ENCODE results near the gene TYW3.

Gene TYW3

DNA sequence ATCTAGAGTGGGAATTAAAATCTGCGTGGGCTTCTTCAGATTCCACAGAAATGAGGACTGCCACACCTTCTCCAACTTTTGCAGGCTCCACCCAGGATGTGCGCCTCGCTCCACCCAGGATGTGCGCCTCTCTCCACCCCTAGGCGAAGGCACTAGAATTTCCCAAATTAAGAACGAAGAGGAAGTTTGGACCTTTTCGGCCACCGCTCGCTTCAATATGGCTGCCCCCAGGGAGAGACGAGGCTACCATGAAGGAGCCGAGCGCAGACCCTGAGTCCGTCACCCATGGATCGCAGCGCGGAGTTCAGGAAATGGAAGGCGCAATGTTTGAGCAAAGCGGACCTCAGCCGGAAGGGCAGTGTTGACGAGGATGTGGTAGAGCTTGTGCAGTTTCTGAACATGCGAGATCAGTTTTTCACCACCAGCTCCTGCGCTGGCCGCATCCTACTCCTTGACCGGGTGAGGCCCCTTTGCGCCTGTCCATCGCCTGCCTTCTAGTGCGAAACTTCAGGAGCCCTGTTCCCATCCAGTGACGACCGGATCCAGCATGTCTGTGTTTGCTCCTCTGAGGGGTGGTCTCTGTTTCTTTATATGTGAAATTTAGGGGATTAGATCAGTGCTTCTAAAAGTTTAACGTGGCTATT lies at the start of gene TYW3, which contains the start of gene CRYZ:
TSS of gene TYW3 (plus strand) at position 193 of the 644 bp plus-strand sequence. CDS start at position 286, 93 bp downstream.
TSS of gene CRYZ (minus strand) at position 91 of the 644 bp plus-strand sequence. CDS start 8,229 bp downstream, outside the sequence.
- peak; percentile 60 to 70 for DNase-seq (ENCODE audit: low read depth in 2 of 2)

DNA sequence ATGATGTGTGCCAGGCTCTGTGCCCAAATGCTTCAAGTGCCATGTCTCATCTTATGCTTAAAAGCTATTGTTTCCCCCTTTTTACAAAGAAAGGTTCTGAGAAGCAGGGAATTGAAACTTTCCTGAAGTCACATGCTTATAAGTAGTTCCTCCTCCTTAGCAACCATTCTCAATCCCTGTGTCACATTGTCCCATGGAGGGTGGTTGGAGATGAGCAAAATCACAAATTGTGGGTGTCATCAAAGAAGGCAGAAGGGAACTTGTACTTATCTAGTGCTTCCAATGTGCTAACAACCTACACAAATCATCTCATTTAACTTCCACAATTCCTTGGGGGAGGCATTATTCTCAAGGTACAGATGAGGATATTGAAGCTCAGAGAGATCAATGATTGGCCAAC lies 49.3 kb upstream of the TYW3 start:
- no peak for DNase-seq (ENCODE audit: low read depth in 2 of 2)

DNA sequence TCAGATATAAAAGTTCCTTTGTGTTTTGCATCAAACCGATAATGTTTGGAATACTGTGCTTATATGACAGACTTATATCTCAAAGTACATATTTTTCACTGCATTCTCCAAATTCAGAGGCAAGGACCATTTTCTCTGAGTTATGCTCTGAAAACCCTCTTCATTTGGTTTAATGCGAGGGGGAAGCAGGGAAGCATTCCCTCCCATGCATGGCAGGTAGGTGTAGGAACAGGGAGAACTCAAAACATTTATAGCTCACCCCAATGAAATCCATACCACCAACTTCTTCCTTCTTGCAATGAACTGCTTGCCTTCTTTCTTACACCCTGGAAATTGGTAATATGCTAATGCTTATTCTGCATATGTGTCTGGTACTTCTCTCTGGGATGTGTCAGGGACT lies 48.7 kb upstream of the TYW3 start:
- DNase-seq (ENCODE audit: low read depth in 2 of 2), result no peak

GRCh38 chr1:74686928-74687327 lies 46.0 kb upstream of the TYW3 start:
- DNase-seq (ENCODE audit: low read depth in 2 of 2), result no peak

GRCh38 chr1:74689621-74690363 lies 43.2 kb upstream of the TYW3 start:
- DNase-seq (ENCODE audit: low read depth in 2 of 2), result peak in 1 of 2 donors; percentile 21

GRCh38 chr1:74690364-74690696 lies 42.6 kb upstream of the TYW3 start:
- DNase-seq (ENCODE audit: low read depth in 2 of 2), result no peak

- DNase-seq (ENCODE audit: low read depth in 2 of 2), result no peak
Measured at GRCh38 chr1:74690909-74691308, 42.0 kb upstream of the TYW3 start.

DNA sequence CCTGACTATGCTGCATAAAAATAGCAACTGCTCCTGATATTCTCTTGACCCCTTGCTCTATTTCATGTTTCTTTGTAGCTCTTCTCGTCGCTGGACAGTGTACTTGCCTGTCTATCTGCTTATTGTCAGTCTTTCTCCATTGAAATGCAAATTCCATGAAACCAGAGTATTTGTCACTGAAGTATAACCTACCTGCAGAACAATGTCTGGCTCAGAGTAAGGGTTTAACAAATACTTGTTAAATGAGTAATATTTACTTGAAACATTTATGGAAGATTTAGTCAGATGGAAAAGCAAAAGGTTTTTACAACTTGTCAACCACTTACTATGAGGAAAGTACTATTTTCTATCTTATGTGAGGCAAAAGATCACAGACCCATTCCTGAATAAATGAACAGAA lies 39.5 kb upstream of the TYW3 start:
- no peak for DNase-seq (ENCODE audit: low read depth in 2 of 2)

DNA sequence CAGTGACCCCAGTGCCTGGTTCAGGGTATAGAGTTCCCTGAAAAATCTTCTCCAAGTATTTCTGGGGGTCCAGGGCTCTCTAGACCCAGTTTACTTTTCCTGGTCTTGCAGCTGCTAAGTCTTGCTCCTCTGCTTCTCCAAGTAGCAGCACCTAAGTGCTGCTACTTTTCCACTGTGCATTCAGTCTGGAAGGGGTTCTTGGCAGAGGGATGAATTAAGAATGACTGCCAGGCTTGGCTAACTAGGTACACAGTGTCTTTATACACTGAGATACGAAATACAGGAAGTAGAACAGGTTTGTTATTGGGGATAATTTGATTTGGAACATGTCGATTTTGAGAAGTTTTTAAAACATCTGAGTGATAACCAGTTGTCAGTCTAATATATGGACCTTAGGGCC lies 35.1 kb upstream of the TYW3 start:
- no peak for DNase-seq (ENCODE audit: low read depth in 2 of 2)

GRCh38 chr1:74699331-74699730 lies 33.6 kb upstream of the TYW3 start:
- no peak for DNase-seq (ENCODE audit: low read depth in 2 of 2)

- DNase-seq (ENCODE audit: low read depth in 2 of 2), result no peak
Measured at GRCh38 chr1:74703386-74704182, 29.4 kb upstream of the TYW3 start.

- DNase-seq (ENCODE audit: low read depth in 2 of 2), result no peak
Measured at GRCh38 chr1:74712881-74713280, 20.1 kb upstream of the TYW3 start.

DNA sequence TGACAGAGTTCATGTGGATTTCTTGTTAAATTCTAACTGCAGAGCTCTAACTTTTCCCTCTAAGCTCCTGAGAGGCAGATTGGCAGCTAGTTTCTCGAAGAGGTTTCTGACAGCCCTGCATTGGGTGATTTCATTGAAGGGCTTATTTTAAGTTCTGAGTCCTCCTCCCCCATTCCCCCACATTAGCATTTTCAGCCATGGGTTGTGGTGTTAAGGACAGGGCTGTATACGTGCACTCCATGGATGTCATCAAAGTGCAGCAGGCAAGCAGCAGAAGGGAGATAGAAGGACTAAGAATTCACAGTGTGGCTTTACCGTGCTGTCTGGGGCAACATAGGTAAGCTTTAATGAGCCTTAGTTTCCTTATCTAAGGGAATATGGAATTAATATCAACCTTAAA lies 19.1 kb upstream of the TYW3 start:
- DNase-seq (ENCODE audit: low read depth in 2 of 2), result no peak

DNA sequence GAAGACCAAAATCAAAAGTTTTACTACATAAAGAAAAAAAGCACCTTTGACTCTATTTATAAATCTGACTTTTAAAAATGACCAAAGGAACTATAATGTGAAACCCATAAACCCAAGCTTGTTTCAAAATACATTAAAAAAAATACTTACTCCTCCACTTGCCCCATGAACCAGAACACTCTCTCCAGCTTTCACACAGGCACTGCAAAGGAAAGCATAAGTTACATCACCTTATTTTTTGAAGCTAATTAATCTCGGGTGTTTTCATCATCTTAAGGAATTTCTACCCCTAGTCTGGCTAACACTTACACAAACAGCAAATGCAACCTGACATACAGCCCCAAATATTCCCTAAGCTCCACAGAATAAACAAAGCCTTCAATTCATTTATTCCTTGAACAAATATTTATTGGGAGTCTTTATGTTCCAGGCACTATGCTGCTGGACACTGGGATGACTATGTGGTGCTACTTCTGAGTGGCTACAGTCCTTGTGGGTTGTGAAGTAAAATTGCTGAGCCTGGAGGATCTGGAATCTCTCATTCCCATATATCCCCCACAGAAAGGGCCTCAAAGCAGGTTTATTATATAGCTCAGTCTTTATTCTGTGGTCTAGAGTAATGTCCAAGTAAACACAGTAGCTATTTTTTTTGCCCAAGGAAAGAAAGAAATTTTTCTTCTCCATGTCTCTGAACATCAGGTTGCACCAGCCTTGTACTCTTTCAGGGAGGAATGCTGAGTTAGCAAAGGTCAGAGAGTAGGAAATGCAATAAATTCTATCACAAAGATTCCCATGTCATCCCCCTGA lies 18.3 kb upstream of the TYW3 start:
- no peak for DNase-seq (ENCODE audit: low read depth in 2 of 2)

DNA sequence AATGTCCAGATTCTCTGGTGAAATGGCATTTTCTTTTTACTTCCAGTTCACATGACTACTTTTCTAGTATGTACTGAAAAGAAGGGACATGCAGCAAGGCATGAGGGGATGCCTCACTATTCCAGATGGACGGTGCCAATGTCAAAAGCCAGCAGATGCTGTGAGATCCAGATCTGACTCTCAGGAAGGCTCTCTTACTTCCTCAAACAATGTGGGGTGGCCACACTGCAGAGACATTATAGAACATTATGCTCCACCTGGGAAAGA lies 17.8 kb upstream of the TYW3 start:
- DNase-seq (ENCODE audit: low read depth in 2 of 2), result no peak

GRCh38 chr1:74715806-74716205 lies 17.1 kb upstream of the TYW3 start:
- DNase-seq (ENCODE audit: low read depth in 2 of 2), result no peak

DNA sequence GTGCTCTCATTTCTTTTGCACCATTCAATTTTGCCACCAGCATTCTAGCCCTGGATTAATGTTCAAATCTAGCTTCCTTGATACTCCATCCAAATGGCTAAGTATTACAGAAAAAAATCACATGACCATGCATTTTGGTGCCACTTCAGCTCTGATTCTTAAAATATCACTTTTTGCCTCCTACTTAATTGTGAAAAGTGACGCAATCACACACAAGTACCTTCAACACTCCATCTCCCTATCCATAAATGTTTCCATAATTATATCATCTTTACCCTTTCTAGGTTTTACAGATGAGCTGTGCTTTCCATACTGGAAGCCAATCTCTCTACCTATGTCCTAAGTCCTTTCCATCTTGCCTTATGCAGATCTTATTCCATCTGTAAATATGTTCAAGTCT lies 16.1 kb upstream of the TYW3 start:
- DNase-seq (ENCODE audit: low read depth in 2 of 2), result no peak

GRCh38 chr1:74717626-74718025 lies 15.3 kb upstream of the TYW3 start:
- DNase-seq (ENCODE audit: low read depth in 2 of 2), result no peak

- DNase-seq (ENCODE audit: low read depth in 2 of 2), result no peak
Measured at GRCh38 chr1:74726063-74726462, 6.9 kb upstream of the TYW3 start.

DNA sequence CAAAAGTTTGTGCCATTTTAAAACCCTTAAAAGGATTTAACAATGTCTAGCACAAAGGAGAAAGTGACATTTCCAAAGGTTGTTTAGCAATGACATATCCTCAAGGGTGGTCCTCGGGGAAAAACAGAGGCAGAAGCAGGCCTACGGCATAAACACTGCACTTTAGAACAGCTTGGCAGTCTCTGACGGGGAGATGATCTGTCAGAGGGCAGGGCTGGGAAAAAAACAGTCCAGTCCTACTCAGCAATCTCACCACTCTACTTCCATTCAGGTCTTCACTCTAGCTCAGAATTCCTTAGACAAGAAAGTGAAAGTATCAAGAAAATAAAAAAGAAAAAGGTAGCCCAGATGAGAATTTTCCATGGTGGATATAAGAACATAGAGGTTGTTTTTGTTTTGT lies 4.2 kb upstream of the TYW3 start:
- DNase-seq (ENCODE audit: low read depth in 2 of 2), result no peak

- no peak for DNase-seq (ENCODE audit: low read depth in 2 of 2)
Measured at GRCh38 chr1:74729741-74730478, 3.0 kb upstream of the TYW3 start.

All from stimulated activated CD4-positive, alpha-beta T cell treated with anti-CD3 and anti-CD28 coated beads, Interleukin-1b, Interleukin-23, amount 100 ng/mL, for 4 hours (primary cell).